Coronary artery (tissue), 2 donors: ENCODE measurements around the gene GAPDH.

ENCODE experiments used
- DNase-seq: peaks from one replicate; pipeline ENCODE4 v3.0.0-alpha.2; 2017; ENCODE audit warnings: low spot score
- H3K27ac ChIP-seq, 2 donors: fragments of 200-600 bp; sonication (generic); one replicate each; pipeline ENCODE4 v1.5.1; 2016 to 2019
- H3K4me3 ChIP-seq: fragments of 200-600 bp; sonication (generic); 2 replicates; pipeline ENCODE4 v1.5.1; 2016; ENCODE audit warnings: mild to moderate bottlenecking, moderate library complexity
- TF ChIP-seq, protein P1 (sequence below): fragments of 200-600 bp; sonication (generic); IDR thresholded peaks from one replicate; pipeline ENCODE4 v1.5.1; 2019; ENCODE audit warnings: antibody characterized with exemption

Gene GAPDH

DNA sequence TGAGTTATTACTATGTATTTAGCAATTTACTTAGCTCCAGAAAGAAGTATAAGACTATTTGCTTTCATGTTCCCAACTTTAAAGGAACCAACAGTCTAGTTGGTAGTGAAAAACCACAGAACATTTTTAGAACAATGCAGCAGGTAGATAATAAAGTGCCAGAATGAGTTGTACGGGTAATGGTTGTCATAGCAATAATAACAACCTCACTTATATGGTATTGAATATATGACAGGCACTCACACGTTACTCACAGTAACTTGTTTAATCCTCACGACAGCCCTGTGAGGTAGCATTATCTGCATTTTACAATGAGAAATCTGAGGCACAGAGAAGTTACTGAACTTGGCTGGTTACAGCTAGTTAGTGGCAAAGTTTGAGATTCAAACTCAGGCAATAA is 10.6 kb upstream of the GAPDH start:
- no peak overlapping the region for H3K4me3 ChIP-seq
- DNase-seq, result no peak
- TF ChIP-seq, protein P1, sequence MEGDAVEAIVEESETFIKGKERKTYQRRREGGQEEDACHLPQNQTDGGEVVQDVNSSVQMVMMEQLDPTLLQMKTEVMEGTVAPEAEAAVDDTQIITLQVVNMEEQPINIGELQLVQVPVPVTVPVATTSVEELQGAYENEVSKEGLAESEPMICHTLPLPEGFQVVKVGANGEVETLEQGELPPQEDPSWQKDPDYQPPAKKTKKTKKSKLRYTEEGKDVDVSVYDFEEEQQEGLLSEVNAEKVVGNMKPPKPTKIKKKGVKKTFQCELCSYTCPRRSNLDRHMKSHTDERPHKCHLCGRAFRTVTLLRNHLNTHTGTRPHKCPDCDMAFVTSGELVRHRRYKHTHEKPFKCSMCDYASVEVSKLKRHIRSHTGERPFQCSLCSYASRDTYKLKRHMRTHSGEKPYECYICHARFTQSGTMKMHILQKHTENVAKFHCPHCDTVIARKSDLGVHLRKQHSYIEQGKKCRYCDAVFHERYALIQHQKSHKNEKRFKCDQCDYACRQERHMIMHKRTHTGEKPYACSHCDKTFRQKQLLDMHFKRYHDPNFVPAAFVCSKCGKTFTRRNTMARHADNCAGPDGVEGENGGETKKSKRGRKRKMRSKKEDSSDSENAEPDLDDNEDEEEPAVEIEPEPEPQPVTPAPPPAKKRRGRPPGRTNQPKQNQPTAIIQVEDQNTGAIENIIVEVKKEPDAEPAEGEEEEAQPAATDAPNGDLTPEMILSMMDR, result no peak

DNA sequence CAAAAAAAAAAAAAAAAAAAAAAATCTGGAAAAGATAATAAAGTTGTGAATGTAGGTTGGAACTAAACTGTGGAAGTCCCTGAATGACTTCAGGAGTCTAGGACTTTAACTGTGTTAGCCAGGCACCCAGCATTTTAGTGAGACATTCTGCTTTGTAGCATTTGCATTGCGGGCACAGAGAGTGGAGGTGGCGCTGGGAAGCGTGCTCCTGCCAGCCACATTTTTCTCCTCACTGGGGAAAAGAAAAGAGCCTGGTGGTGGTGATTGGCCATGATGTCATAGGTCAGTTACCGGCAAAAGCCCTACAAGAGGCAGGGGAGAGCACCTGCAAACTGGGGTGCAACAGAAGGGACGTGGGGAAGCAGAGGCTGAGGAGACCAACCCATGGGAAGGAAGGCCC is 9.7 kb upstream of the GAPDH start:
- no peak for DNase-seq
- Histone ChIP-seq H3K27ac (no peak overlapping the region), H3K4me3 (no peak overlapping the region)
- TF ChIP-seq, protein P1, result no peak

More for the DNA sequence above, 10.6 kb upstream of the GAPDH start:
- H3K27ac ChIP-seq, result no peak overlapping the region

DNA sequence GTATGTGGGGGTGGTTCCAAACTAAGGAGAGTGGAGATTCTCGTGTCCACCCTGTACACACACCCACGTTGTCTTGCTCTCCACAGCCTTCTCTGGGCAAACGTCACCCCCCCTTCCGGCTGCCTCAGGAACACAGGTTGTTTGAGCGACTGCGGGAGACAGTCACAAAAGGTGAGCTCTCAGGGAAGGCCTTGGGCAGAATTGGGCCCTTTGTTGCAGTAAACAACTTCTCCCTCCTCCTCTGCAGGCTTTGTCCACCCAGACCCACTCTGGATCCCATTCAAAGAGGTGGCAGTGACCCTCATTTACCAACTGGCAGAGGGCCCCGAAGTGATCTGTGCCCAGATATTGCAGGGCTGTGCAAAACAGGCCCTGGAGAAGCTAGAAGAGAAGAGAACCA is 8.1 kb upstream of the GAPDH start:
- DNase-seq, result no peak
- TF ChIP-seq, protein P1, result no peak

DNA sequence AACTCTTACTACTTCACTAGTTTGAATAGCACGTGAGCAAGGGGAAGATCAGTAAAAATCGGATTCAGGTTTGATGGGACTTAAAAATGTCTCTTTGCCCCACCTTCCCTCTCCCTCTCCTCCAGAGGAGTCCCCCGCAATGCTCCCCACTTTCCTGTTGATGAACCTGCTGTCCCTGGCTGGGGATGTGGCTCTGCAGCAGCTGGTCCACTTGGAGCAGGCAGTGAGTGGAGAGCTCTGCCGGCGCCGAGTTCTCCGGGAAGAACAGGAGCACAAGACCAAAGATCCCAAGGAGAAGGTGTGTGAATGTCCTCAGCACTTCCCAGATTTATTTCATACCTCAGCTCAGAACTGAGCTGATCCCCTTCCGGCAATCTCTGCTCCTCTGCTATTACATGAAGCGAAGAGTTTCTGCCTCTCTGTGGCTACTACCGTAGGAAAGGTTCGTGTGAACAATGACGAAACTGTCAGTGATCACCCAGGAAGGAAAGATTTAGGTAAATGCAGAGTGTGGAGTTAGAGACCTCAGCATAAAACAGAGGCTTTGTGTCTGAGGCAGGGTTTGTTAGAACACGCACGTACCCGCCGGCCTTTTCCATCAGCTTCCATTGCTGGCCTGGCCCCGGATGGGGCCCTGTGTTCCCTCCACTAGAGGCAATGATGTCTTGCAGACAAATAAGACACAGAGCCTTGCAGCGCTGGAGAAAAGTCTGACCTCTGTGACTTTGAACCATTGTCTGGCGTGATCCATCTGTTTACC is 7.4 kb upstream of the GAPDH start:
- TF ChIP-seq, protein P1, result no peak
- DNase-seq, result no peak
- Histone ChIP-seq H3K4me3 (no peak overlapping the region), H3K27ac (no peak overlapping the region)

More for the DNA sequence above, 8.1 kb upstream of the GAPDH start:
- no peak overlapping the region for H3K27ac ChIP-seq
- H3K4me3 ChIP-seq, result no peak overlapping the region

DNA sequence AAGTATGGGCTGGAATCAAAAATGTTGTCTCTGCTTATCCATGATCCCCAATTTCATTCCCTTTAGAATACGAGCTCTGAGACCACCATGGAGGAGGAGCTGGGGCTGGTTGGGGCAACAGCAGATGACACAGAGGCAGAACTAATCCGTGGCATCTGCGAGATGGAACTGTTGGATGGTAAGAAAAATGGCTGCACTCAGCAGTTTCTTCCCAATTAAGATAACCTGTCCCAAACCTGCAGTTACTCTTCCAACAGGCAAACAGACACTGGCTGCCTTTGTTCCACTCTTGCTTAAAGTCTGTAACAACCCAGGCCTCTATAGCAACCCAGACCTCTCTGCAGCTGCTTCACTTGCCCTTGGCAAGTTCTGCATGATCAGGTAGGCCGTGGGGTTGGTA is 6.6 kb upstream of the GAPDH start:
- Histone ChIP-seq H3K27ac (no peak overlapping the region), H3K4me3 (no peak overlapping the region)
- TF ChIP-seq, protein P1, result no peak
- no peak for DNase-seq

DNA sequence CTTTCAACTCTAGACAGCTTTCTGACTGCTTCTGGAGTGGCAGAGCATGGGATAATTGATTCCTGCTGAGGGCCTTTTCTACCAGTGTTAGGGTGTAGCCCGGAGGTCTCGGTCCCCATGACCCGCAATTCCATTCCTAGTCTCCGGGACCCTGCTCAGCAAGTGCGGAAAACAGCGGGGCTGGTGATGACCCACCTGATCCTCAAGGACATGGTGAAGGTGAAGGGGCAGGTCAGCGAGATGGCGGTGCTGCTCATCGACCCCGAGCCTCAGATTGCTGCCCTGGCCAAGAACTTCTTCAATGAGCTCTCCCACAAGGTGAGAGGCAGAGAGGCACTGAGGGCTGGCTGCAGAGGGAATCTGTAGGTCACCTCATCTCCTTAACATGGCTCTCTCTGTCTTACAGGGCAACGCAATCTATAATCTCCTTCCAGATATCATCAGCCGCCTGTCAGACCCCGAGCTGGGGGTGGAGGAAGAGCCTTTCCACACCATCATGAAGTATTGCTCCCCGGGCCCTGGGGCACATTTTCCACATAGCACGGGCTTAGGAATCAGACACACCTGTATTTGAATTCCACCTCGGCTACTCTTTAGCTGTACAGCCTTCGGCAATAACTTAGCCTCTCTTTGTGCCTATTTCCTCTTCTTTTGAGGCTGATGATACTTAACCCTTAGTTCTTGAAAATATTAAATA is 5.6 kb upstream of the GAPDH start:
- TF ChIP-seq, protein P1, result no peak
- no peak overlapping the region for H3K4me3 ChIP-seq

DNA sequence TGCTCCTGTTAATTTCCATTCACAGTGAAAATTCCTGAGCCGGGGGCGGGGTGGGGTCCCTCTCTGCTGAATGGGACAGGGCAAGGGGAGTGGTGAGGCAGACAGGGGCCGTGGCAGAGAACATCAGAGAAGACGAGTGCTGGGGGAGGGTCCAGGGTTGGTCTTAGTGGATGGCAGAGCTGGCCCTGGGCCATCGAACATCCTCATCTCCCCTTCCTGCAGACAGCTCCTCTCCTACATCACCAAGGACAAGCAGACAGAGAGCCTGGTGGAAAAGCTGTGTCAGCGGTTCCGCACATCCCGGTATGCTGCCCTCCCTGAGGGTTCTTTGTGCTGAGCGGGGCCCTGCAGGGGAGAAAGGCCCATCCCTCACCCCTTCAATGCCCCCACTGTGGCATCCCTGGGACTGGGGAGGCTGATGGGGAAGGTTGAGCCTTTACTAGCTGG is 5.0 kb upstream of the GAPDH start:
- Histone ChIP-seq H3K27ac (no peak overlapping the region), H3K4me3 (no peak overlapping the region)
- no peak for DNase-seq
- TF ChIP-seq, protein P1, result no peak

More for the DNA sequence above, 5.6 kb upstream of the GAPDH start:
- no peak overlapping the region for H3K27ac ChIP-seq
- no peak for DNase-seq
